Measurements from ENCODE around the gene CBY2.

The CBY2 gene

DNA sequence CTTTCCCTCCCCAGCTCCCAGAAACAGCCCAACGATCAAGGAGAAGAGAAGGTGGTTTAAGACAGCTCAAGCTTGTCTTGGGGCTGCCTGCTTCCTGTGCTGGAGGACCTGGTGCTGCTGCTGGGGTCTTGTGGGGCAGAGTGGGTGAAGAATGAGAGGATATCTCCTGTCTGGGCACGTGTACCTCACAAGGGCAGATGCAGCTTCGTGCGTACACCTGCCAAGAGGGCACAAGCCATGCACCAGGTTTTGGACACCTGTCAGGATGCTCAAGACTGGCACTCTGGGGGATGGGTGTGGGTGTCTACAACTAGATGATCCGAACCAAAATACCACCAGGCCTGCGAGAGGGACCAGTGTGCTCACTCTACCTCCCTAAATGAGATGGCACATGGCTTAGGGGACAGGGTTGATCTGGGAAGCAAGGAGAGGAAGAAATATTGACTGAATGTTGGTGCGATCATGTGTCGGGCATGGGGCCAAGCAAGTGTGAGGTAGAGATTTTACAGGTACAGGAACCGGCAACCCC, 2.2 kb downstream of the CBY2 start:
- Histone ChIP-seq H3K4me3 (ENCODE audit: low read depth in 1 of 2, low read length in 2 of 2) (no peak overlapping the region), H3K4me1 (ENCODE audit: control insufficient read depth in 1 of 2, insufficient read depth in 2 of 2, low read length in 2 of 2) (no peaks in the 10 kb centered on the region)

DNA sequence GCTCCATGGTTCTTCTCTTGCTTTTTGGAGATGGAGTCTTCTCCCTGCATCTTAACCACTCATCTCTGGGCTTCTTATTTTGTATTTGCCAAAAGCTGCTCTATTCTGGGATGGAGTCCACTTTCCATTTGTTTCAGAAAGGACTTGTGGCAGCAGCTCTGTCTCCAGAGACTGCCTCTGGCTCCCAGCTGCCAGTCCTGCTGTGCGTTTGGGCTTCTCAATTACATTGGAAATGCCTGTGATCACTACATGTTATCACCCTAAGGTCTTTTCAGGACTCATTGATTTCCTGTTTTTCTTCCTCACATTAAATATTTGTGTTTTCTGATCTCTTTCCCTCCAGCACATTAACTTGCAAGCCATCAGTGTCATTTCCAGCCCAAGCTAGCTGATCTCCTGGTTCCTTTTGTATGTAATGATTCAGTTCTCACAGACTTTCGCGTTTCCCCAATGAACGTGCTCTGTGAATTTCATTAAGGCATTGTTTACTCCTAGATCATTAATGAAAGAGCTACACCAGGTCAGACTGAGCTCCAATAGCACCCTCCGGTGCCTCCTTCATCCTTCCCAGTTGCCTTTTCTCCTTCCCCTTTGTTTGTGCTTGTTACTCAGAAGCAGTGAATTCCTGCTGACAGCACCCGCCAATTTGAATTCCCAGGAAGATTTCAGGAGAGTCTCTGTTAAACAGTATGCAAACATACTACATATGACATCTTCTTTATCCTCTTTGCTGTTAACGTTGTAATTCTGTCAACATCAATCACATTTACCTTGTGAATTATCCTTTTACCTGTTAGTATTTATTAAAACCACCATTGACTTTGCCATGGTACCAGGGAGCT, 3.0 kb downstream of the CBY2 start:
- no peaks in the 10 kb centered on the region for H3K4me1 ChIP-seq (ENCODE audit: control insufficient read depth in 1 of 2, insufficient read depth in 2 of 2, low read length in 2 of 2)
- no peak overlapping the region for H3K27ac ChIP-seq (ENCODE audit: low read length)
- H3K4me3 ChIP-seq (ENCODE audit: low read depth in 1 of 2, low read length in 2 of 2) = no peak overlapping the region
- H3K9me3 ChIP-seq (ENCODE audit: control insufficient read depth in 1 of 2, low read length in 2 of 2) = no peaks in the 10 kb centered on the region
- no peaks in the 10 kb centered on the region for H3K27me3 ChIP-seq (ENCODE audit: low read depth, low read length)
- no peaks in the 10 kb centered on the region for H3K36me3 ChIP-seq (ENCODE audit: control insufficient read depth in 1 of 2, insufficient read depth in 2 of 2, low read length in 2 of 2)

More for the DNA sequence above, 2.2 kb downstream of the CBY2 start:
- Histone ChIP-seq H3K36me3 (ENCODE audit: control insufficient read depth in 1 of 2, insufficient read depth in 2 of 2, low read length in 2 of 2) (no peaks in the 10 kb centered on the region), H3K27me3 (ENCODE audit: low read depth, low read length) (no peaks in the 10 kb centered on the region), H3K9me3 (ENCODE audit: control insufficient read depth in 1 of 2, low read length in 2 of 2) (no peaks in the 10 kb centered on the region), H3K27ac (ENCODE audit: low read length) (no peak overlapping the region)

DNA sequence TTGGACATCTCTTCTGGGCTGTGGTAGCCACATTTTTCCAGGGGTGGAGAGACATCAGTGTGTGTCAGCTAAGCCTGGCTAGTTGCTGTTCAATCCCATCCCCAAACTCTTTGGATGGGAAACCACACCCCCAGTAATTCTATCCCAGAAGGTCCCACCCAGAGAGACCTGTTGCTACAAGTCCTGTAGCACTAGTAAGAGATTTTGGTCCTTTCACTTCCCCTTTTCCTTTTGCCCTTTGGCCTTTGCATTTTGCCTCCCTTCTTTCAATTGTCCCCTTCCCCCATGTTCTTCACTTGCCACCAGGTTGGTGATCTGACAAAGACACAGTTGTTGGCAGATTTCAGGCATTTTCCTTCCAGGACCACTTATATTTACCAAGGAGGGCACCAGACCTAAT, 3.8 kb downstream of the CBY2 start:
- H3K27ac ChIP-seq (ENCODE audit: low read length) = no peak overlapping the region
- no peaks in the 10 kb centered on the region for H3K4me1 ChIP-seq (ENCODE audit: control insufficient read depth in 1 of 2, insufficient read depth in 2 of 2, low read length in 2 of 2)
- no peaks in the 10 kb centered on the region for H3K36me3 ChIP-seq (ENCODE audit: control insufficient read depth in 1 of 2, insufficient read depth in 2 of 2, low read length in 2 of 2)
- no peaks in the 10 kb centered on the region for H3K27me3 ChIP-seq (ENCODE audit: low read depth, low read length)
- no peaks in the 10 kb centered on the region for H3K9me3 ChIP-seq (ENCODE audit: control insufficient read depth in 1 of 2, low read length in 2 of 2)
- no peak overlapping the region for H3K4me3 ChIP-seq (ENCODE audit: low read depth in 1 of 2, low read length in 2 of 2)

DNA sequence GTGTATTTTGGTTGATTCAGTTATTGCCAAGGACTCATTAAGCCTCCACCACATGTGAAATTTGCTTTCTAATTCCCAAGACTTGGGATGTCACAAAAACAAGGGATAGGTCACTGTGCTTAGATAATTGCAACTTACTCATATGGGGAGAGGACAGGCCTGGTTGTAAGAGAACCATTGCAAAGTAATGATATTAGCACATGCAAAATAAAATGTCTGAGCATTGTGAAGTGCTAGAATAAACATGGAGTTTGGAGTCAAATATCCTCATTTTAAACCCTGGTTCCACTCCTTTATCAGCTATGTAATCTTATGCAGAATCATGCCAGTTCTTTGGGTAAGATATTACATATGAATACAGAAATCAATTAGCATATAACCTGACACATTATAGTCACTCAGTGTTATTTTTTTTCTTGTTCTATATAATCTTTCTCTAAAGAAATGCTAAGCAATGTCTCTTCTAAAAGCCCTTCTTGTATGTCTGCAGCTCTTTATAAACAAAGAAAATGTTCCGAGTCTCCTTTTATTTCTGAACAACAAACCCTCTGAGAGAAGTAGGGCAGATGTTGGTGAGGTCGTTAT, 5.5 kb downstream of the CBY2 start:
- Histone ChIP-seq H3K4me3 (ENCODE audit: low read depth in 1 of 2, low read length in 2 of 2) (no peak overlapping the region), H3K36me3 (ENCODE audit: control insufficient read depth in 1 of 2, insufficient read depth in 2 of 2, low read length in 2 of 2) (no peaks in the 10 kb centered on the region), H3K4me1 (ENCODE audit: control insufficient read depth in 1 of 2, insufficient read depth in 2 of 2, low read length in 2 of 2) (no peaks in the 10 kb centered on the region), H3K27ac (ENCODE audit: low read length) (no peak overlapping the region), H3K9me3 (ENCODE audit: control insufficient read depth in 1 of 2, low read length in 2 of 2) (no peaks in the 10 kb centered on the region), H3K27me3 (ENCODE audit: low read depth, low read length) (no peaks in the 10 kb centered on the region)

DNA sequence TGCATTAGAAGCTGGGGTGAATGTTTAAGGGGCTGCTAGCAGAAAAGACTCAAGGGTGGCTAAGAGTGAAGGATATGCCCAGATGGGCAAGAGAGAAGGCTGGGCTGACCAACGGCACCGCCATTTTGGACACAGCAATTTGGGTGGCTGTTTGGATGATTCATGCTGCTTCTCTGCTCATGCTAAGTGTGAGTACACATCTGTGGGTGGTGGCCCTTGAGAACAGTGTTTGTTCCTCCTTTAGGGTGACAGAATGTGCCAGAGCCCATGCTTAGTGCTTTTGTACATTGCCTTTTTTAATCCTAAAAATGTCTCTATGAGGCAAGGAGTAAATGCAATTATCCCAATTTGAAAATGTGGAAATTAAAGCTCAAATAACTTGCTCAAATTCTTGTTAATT, 9.8 kb downstream of the CBY2 start:
- Histone ChIP-seq H3K4me1 (ENCODE audit: control insufficient read depth in 1 of 2, insufficient read depth in 2 of 2, low read length in 2 of 2) (no peaks in the 10 kb centered on the region), H3K9me3 (ENCODE audit: control insufficient read depth in 1 of 2, low read length in 2 of 2) (no peaks in the 10 kb centered on the region), H3K36me3 (ENCODE audit: control insufficient read depth in 1 of 2, insufficient read depth in 2 of 2, low read length in 2 of 2) (no peaks in the 10 kb centered on the region), H3K4me3 (ENCODE audit: low read depth in 1 of 2, low read length in 2 of 2) (no peak overlapping the region), H3K27me3 (ENCODE audit: low read depth, low read length) (no peaks in the 10 kb centered on the region), H3K27ac (ENCODE audit: low read length) (no peak overlapping the region)

DNA sequence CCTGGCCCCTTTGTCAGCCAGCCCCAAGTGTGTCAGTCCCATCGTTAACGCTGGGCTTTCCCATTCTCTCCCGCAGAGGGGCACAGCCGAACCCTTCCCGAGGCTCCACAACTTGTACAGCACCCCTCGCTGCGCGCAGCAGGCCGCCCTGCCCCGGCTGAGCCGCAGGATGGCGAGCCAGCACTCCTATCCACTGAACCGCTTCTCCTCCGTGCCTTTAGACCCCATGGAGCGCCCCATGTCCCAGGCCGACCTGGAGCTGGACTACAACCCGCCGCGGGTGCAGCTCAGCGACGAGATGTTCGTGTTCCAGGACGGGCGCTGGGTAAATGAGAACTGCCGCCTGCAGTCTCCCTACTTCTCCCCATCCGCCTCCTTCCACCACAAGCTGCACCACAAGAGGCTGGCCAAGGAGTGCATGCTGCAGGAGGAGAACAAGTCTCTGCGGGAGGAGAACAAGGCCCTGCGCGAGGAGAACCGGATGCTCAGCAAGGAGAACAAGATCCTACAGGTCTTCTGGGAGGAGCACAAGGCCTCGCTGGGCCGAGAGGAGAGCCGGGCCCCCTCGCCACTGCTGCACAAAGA, 11.1 kb downstream of the CBY2 start:
- Histone ChIP-seq H3K36me3 (ENCODE audit: control insufficient read depth in 1 of 2, insufficient read depth in 2 of 2, low read length in 2 of 2) (no peaks in the 10 kb centered on the region), H3K4me1 (ENCODE audit: control insufficient read depth in 1 of 2, insufficient read depth in 2 of 2, low read length in 2 of 2) (no peaks in the 10 kb centered on the region), H3K27me3 (ENCODE audit: low read depth, low read length) (no peaks in the 10 kb centered on the region), H3K4me3 (ENCODE audit: low read depth in 1 of 2, low read length in 2 of 2) (no peak overlapping the region), H3K9me3 (ENCODE audit: control insufficient read depth in 1 of 2, low read length in 2 of 2) (no peaks in the 10 kb centered on the region), H3K27ac (ENCODE audit: low read length) (no peak overlapping the region)

DNA sequence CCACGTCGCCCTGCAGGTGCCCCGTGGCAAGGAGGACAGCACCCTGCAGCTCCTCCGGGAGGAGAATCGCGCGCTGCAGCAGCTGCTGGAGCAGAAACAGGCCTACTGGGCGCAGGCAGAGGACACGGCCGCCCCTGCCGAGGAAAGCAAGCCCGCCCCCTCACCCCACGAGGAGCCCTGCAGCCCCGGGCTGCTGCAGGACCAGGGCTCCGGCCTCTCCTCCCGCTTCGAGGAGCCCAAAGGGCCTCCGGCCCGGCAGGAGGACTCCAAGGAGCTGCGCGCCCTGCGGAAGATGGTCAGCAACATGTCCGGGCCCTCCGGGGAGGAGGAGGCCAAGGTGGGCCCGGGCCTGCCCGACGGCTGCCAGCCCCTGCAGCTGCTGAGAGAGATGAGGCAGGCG, 11.6 kb downstream of the CBY2 start:
- Histone ChIP-seq H3K27ac (ENCODE audit: low read length) (no peak overlapping the region), H3K9me3 (ENCODE audit: control insufficient read depth in 1 of 2, low read length in 2 of 2) (no peaks in the 10 kb centered on the region), H3K27me3 (ENCODE audit: low read depth, low read length) (no peaks in the 10 kb centered on the region), H3K36me3 (ENCODE audit: control insufficient read depth in 1 of 2, insufficient read depth in 2 of 2, low read length in 2 of 2) (no peaks in the 10 kb centered on the region), H3K4me1 (ENCODE audit: control insufficient read depth in 1 of 2, insufficient read depth in 2 of 2, low read length in 2 of 2) (no peaks in the 10 kb centered on the region), H3K4me3 (ENCODE audit: low read depth in 1 of 2, low read length in 2 of 2) (no peak overlapping the region)

DNA sequence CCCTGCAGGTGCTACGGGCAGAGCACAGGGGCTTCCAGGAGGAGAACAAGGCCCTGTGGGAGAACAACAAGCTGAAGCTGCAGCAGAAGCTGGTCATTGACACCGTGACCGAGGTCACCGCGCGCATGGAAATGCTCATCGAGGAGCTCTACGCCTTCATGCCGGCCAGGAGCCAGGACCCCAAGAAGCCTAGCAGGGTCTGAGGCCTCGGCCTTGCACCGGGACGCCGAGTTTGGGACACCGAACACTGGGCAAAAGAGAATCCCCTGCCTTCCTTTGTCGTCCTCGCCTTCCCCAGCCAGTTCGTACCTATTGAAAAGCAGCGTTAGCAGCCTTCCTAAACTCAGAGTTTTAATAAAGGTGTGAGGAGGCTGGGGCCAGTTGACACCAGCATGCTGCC, 12.1 kb downstream of the CBY2 start:
- no peaks in the 10 kb centered on the region for H3K4me1 ChIP-seq (ENCODE audit: control insufficient read depth in 1 of 2, insufficient read depth in 2 of 2, low read length in 2 of 2)
- no peaks in the 10 kb centered on the region for H3K27me3 ChIP-seq (ENCODE audit: low read depth, low read length)
- H3K36me3 ChIP-seq (ENCODE audit: control insufficient read depth in 1 of 2, insufficient read depth in 2 of 2, low read length in 2 of 2) = no peaks in the 10 kb centered on the region
- H3K9me3 ChIP-seq (ENCODE audit: control insufficient read depth in 1 of 2, low read length in 2 of 2) = no peaks in the 10 kb centered on the region
- no peak overlapping the region for H3K4me3 ChIP-seq (ENCODE audit: low read depth in 1 of 2, low read length in 2 of 2)
- no peak overlapping the region for H3K27ac ChIP-seq (ENCODE audit: low read length)

DNA sequence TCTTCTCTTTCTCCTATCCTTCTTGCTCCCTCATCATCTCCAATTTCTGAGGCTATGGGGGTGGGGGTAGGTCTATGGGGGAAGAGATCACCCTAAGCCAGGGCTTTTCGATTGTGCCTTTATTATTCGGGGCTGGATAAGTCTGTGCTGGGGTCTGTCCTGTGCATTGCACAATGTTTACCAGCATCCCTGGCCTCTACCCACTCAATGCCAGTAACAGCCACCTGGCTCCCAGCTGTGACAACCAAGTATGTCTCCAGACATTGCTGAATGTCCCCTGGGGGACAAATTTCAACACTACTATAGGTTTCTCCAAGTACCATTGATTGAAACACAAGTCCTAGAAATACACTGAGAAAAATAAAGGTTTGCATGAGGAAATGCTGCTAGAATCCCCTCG, 13.2 kb downstream of the CBY2 start:
- no peak overlapping the region for H3K27ac ChIP-seq (ENCODE audit: low read length)
- H3K27me3 ChIP-seq (ENCODE audit: low read depth, low read length) = no peaks in the 10 kb centered on the region
- no peaks in the 10 kb centered on the region for H3K36me3 ChIP-seq (ENCODE audit: control insufficient read depth in 1 of 2, insufficient read depth in 2 of 2, low read length in 2 of 2)
- H3K9me3 ChIP-seq (ENCODE audit: control insufficient read depth in 1 of 2, low read length in 2 of 2) = no peaks in the 10 kb centered on the region
- H3K4me3 ChIP-seq (ENCODE audit: low read depth in 1 of 2, low read length in 2 of 2) = no peak overlapping the region
- H3K4me1 ChIP-seq (ENCODE audit: control insufficient read depth in 1 of 2, insufficient read depth in 2 of 2, low read length in 2 of 2) = no peaks in the 10 kb centered on the region

DNA sequence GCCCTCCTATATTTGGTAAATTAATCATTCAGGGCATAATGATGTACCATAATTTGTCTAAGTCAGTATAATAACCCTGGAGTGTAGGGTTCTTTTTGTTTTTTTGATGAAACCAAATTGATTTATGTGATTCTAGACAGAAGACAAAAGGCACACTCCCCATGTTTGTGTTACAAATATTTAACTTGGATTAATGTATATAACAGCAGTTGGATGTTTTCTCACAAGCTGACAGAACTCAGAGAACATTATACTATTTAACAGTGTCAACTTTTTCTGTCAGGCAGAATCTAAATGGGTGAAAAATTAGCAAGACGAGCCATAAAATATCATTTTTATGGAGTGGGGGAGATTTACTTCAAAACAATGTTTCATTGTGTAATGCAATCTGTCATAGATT, 15.2 kb downstream of the CBY2 start:
- no peaks in the 10 kb centered on the region for H3K9me3 ChIP-seq (ENCODE audit: control insufficient read depth in 1 of 2, low read length in 2 of 2)
- H3K4me3 ChIP-seq (ENCODE audit: low read depth in 1 of 2, low read length in 2 of 2) = no peak overlapping the region
- H3K4me1 ChIP-seq (ENCODE audit: control insufficient read depth in 1 of 2, insufficient read depth in 2 of 2, low read length in 2 of 2) = no peaks in the 10 kb centered on the region
- H3K36me3 ChIP-seq (ENCODE audit: control insufficient read depth in 1 of 2, insufficient read depth in 2 of 2, low read length in 2 of 2) = no peaks in the 10 kb centered on the region
- H3K27ac ChIP-seq (ENCODE audit: low read length) = no peak overlapping the region
- H3K27me3 ChIP-seq (ENCODE audit: low read depth, low read length) = no peaks in the 10 kb centered on the region

DNA sequence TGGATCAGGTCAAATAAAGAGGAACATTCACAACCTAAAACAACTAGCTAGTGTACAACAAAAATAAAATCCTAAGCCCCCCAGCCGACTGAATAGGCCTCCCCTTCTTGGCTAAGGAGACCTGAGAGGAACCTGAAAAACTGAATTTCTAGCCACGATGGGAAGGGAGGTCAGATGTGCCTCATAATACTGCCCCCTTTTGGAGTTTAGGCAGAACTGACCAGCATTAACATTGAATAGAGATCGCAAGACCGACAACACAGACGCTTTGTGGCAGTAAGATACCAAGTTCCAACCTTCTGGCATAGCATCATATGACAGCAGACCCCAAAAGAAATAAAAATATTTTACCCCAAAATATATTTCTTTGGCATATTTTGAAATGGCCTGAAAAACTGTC, 15.9 kb downstream of the CBY2 start:
- Histone ChIP-seq H3K27ac (ENCODE audit: low read length) (no peak overlapping the region), H3K4me3 (ENCODE audit: low read depth in 1 of 2, low read length in 2 of 2) (no peak overlapping the region), H3K36me3 (ENCODE audit: control insufficient read depth in 1 of 2, insufficient read depth in 2 of 2, low read length in 2 of 2) (no peaks in the 10 kb centered on the region), H3K4me1 (ENCODE audit: control insufficient read depth in 1 of 2, insufficient read depth in 2 of 2, low read length in 2 of 2) (no peaks in the 10 kb centered on the region), H3K9me3 (ENCODE audit: control insufficient read depth in 1 of 2, low read length in 2 of 2) (no peaks in the 10 kb centered on the region), H3K27me3 (ENCODE audit: low read depth, low read length) (no peaks in the 10 kb centered on the region)

Measured in muscle layer of duodenum (tissue), 2 donors.